ENCODE results near the gene TTC22.

GRCh38 chr1:54810153-54810942, 9.2 kb upstream of the TTC22 start:
- no peak for TF ChIP-seq EP300 (IDR thresholded peaks at IDR 0.05)
- TF ChIP-seq, protein P1, sequence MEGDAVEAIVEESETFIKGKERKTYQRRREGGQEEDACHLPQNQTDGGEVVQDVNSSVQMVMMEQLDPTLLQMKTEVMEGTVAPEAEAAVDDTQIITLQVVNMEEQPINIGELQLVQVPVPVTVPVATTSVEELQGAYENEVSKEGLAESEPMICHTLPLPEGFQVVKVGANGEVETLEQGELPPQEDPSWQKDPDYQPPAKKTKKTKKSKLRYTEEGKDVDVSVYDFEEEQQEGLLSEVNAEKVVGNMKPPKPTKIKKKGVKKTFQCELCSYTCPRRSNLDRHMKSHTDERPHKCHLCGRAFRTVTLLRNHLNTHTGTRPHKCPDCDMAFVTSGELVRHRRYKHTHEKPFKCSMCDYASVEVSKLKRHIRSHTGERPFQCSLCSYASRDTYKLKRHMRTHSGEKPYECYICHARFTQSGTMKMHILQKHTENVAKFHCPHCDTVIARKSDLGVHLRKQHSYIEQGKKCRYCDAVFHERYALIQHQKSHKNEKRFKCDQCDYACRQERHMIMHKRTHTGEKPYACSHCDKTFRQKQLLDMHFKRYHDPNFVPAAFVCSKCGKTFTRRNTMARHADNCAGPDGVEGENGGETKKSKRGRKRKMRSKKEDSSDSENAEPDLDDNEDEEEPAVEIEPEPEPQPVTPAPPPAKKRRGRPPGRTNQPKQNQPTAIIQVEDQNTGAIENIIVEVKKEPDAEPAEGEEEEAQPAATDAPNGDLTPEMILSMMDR (IDR thresholded peaks at IDR 0.05), result peak in 5 of 7 experiments; percentile 73 to 90 (median 79)
